NCI-H524 (cell line): Measurements from ENCODE around the gene JAML.

Experiments
- DNase-seq, 2 experiments: peaks; one replicate each; lab custom pipeline; 2025; lab: John Stamatoyannopoulos, UW

The JAML gene

GRCh38 chr11:118239509-118240205 lies 14.8 kb upstream of the JAML start:
- peak; percentile 35 to 70 for DNase-seq

GRCh38 chr11:118238929-118239328 lies 14.1 kb upstream of the JAML start:
- DNase-seq: no peak

GRCh38 chr11:118238421-118238820 lies 13.6 kb upstream of the JAML start:
- DNase-seq: no peak

DNA sequence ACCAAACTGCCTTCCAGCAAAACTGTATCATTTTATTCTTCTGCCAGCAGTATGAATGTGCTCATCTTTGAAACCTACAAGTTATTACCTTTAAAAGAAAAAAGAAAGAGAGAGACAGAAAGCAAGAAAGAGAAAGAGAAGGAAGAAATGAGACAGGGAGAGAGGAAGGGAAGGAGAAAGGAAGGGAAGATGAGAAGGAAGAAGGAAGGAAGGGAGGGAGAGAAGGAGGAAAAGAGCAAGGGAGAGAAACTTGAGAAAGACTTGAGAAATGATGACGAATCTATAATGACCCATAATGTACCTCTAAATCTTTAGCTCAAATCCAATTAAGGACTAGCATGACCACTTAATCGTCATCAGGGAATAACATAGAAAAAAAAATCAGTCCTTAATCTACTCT lies 11.4 kb upstream of the JAML start:
- peak in 1 of 2 experiments; percentile 42 for DNase-seq

- no peak for DNase-seq
Observed at GRCh38 chr11:118234833-118235232, 10.0 kb upstream of the JAML start.

DNA sequence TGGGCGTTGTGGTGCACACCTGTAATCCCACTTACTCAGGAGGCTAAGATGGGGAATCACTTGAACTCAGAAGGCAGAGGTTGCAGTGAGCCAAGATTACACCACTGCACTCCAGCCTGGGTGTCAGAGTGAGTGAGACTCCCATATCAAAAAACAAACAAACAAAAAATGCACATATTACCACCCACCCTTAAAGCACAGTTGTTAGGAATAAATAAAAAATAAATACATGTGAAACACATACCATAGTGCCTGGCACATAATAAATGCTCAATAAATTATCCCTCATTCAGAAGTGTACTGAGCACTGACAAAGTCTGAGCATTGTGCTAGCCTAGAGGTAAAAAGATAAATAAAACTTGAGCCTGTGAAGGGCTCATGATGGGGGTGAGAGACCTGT lies 9.0 kb upstream of the JAML start:
- no peak for DNase-seq

DNA sequence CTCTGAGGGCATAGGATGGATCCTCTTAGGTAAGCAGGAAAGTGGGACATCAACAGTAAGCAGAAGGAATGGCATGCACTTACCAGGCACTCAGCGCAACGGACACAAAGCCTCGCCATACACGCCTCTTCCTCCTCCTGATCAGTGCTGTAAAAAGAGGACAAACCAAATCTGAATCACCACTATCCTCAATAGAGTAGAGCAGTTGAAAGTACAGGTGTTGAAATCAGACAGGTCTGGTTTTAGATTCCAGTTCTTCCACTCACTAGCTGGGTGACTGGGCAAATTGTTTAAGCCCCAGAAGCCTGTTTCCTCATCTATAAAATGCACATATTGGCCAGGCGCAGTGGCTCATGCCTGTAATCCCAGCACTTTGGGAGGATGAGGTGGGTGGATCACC lies 8.6 kb upstream of the JAML start:
- no peak for DNase-seq

DNA sequence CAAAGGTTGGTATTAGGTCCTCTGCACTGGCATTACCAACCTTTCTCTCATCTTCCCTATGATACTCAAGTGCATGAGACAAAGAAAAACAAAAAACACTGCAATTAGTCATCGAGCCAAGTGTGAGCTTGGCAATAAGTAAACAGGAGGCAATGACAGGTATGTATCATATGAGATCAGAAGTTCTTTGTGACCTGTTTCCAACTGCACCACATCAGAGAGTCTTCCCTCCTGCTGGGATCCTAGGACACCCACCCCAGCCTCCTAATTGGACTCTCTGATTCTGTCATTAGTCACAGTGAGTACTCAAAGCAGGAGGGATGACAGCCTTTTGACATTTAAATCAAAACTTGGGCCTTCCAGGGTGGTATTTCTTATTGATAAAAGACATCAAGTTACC lies 7.8 kb upstream of the JAML start:
- DNase-seq: no peak

- DNase-seq: no peak
Observed at GRCh38 chr11:118231461-118231860, 6.7 kb upstream of the JAML start.

GRCh38 chr11:118230088-118230487 lies 5.3 kb upstream of the JAML start:
- no peak for DNase-seq

- DNase-seq: no peak
Observed at GRCh38 chr11:118229274-118229847, 4.5 kb upstream of the JAML start.

DNA sequence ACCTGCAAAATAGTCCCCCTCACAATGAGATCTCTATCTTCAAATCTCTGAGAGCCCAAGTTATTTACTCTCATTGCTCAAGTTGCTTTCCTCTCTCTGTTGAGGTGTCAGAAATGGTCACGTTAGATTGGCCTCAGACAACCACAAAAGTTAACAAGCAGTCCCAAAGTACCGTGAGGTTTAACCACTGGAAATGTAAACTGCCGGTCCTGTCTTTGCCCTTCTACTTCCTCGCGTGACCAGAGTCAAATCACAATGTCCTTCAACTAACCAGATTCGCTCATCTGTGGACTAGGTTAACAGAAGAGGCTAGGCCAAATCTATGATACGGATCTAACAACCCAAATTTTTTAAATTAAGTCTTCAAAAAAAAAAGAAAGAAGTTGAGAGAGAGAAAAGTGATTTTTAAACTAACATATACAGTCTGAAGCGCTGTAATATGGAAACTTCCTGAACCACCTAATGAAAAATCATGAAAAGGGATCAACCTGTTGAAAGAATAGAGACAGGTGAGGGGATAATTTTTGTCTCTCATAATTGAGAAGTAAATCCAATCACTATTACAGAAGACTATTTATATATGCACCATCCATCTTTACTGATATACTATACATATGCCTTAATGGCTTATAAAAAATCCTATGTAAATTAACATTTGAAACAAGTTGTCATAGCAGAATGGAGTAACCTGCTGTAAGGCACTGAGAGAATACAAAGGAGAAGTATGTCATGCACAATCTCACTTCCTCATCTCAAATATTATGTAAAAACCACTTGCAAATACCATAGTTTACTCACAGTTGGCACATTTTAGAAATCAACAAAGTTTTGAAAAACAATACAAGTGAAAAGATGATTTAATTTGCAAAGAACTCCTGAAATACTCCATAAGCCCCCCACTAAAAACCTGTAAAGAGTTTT lies 3.3 kb upstream of the JAML start:
- DNase-seq: no peak

GRCh38 chr11:118226781-118227180 lies 2.0 kb upstream of the JAML start:
- no peak for DNase-seq

DNA sequence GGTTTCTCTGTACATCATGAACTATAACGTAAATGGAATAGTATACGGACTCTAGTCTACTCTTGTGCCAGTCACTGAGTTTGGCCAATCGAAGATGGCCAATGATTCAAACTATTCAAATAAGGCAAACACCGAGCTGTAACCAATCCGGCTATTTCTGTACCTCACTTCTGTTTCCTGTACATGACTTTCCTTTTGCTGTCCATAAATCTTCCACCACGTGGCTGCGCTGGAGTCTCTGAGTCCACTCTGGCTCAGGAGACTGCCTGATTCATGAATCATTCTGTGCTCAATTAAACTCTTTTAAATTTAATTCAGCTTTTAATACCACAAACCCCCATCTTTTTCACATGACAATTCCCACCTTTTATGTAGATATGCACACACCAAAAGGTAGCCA lies 1.5 kb upstream of the JAML start:
- no peak for DNase-seq

DNA sequence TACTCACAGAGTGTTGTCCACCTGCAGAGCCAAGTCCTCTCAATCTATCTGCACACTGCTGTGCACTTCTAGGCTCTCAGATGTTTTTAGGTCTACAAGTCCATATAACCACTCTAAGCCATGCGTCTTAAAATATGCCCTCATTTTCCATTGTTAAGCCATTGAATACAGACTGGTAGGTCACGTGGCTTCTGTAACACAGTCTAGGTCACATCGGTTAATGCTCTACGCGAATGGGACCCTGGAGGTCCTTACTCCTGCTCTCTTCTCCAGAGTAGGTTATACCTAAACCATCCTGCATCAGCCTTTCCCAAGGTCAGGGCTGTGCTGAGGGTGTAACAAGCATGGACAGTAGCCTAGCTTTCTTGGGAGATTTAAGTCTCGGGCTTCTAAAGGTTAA lies 819 bp downstream of the JAML start:
- DNase-seq: no peak

- DNase-seq: no peak
Observed at GRCh38 chr11:118223570-118223969, 1.2 kb downstream of the JAML start.

GRCh38 chr11:118222437-118222836 lies 2.4 kb downstream of the JAML start:
- DNase-seq: no peak

- DNase-seq: no peak
Observed at GRCh38 chr11:118221419-118221818, 3.4 kb downstream of the JAML start.

DNA sequence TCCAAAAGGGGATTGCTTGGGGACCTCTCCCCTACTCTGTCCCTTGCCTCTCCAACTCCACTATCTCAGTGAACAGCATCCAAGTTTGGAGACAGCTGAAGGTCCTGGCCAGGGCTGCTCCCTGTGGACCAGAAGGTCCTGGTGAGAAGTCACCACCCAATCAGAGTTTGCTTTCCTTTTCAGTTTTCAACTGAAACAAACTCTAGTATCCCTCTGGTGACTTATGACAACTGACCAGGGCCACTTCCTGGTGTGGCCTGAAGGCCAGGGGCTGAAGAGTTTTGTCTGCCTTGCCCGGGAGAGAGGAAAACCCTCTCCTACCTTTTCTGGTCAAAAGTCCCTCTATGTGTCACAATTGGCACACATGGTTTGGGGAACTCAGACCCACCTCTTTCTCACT lies 5.1 kb downstream of the JAML start:
- no peak for DNase-seq

DNA sequence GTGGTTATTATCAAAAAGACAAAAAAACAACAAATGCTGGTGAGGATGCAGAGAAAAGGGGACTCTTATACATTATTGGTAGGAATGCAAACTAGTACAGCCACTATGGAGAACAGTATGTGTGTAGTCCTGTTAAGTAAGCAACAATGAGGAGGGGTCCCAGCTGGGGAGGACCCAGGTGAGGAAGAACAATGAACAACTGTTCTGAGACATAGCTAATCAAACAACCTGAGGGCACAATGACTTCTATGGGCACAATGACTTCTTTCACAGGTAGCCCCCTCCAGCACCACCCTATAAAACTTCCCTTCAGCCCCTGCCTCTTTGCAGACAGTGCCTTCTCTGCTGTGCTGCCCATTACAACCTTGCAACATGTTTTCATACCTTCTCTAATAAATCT lies 5.6 kb downstream of the JAML start:
- no peak for DNase-seq

DNA sequence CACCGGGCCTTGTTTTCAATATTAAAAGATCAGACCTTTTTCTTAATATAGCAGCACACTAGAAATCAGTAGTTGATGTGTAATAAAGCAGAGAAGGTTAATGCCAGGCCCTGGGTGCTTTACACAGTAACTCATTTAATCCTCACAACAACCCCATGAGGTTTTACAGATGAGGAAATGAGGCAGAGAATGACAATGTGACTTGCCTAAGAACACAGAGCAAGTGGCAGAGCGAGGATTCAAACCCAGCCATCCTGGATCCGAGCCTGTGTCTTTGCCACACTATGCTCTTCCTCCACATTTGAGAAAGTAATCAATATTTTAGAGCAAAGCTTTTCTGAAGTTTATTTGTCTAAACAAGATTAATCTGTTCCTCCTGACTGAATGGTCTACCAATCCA lies 7.2 kb downstream of the JAML start:
- DNase-seq: no peak

GRCh38 chr11:118216621-118217481 lies 8.0 kb downstream of the JAML start:
- no peak for DNase-seq
